Natural killer cell (primary cell): ENCODE results near the gene OTOGL. TPM values are rescaled to one million over a fixed set of nuclear protein-coding genes. Genes with fewer than 3 reads are reported as not detected.

ENCODE experiments used
- ATAC-seq, 3 donors: fragments of 150-1000 bp in 2 of 3; fragments of 200-7000 bp in 1 of 3; cut with Tn5 transposase; 1 replicate in 1 of 3; 2 replicates in 2 of 3; pipeline ENCODE4 v1.10.0; 2021; ENCODE audit warnings: mild to moderate bottlenecking in 2 of 3, moderate library complexity in 2 of 3
- DNase-seq, 2 donors: peaks; one replicate each; pipeline versions ENCODE4 v3.0.0 to v3.0.0-alpha.2; 2013 to 2021; ENCODE audit warnings: mixed read lengths in 1 of 2
- H3K27ac ChIP-seq: one replicate; pipeline ENCODE4 v1.5.1; 2013; ENCODE audit warnings: mild to moderate bottlenecking, low read length
- H3K27me3 ChIP-seq: one replicate; pipeline ENCODE4 v1.6.1; 2013; ENCODE audit warnings: low read length; ENCODE audit not compliant: control insufficient read depth, insufficient read depth
- H3K36me3 ChIP-seq: one replicate; pipeline ENCODE4 v1.6.1; 2013; ENCODE audit warnings: low read length; ENCODE audit not compliant: control insufficient read depth, insufficient read depth
- H3K4me1 ChIP-seq: one replicate; pipeline ENCODE4 v1.6.1; 2013; ENCODE audit warnings: low read length; ENCODE audit not compliant: control insufficient read depth, insufficient read depth
- H3K4me3 ChIP-seq: one replicate; pipeline ENCODE4 v1.5.1; 2013; ENCODE audit warnings: low read length
- H3K9me3 ChIP-seq: one replicate; pipeline ENCODE4 v1.6.1; 2013; ENCODE audit warnings: low read length; ENCODE audit not compliant: control insufficient read depth, insufficient read depth
- H3K27ac Mint-ChIP-seq, 2 donors: one replicate each; pipeline ENCODE4 v1.8.0; 2022; ENCODE audit warnings: mild to moderate bottlenecking in 2 of 2, mixed read lengths in 2 of 2, moderate library complexity in 1 of 2
- H3K27me3 Mint-ChIP-seq, 2 donors: one replicate each; pipeline ENCODE4 v1.8.0; 2022; ENCODE audit warnings: low read depth in 2 of 2, mixed read lengths in 2 of 2
- H3K36me3 Mint-ChIP-seq: one replicate; pipeline ENCODE4 v1.8.0; 2022; ENCODE audit warnings: mixed read lengths
- H3K4me1 Mint-ChIP-seq, 2 donors: one replicate each; pipeline ENCODE4 v1.8.0; 2022; ENCODE audit warnings: mixed read lengths in 2 of 2
- H3K4me3 Mint-ChIP-seq: one replicate; pipeline ENCODE4 v1.8.0; 2022; ENCODE audit warnings: mild to moderate bottlenecking, moderate library complexity, mixed read lengths
- H3K9me3 Mint-ChIP-seq, 2 donors: one replicate each; pipeline ENCODE4 v1.8.0; 2022; ENCODE audit warnings: mixed read lengths in 2 of 2
- CTCF ChIP-seq: fragments of 200-600 bp; IDR thresholded peaks from one replicate; pipeline ENCODE4 v1.8.0; 2022; ENCODE audit warnings: antibody characterized with exemption
- WGBS: methylation state at CpG from one replicate; pipeline ENCODE4 v1.1.7; 2013; ENCODE audit warnings: missing lambda C conversion rate; ENCODE audit not compliant: insufficient coverage; 5-methylcytosine and 5-hydroxymethylcytosine counted together
- intact Hi-C: fragments of 100-400 bp; cut with micrococcal nuclease; formaldehyde crosslinking; loops from one replicate; pipeline ENCODE4 v1.14.2; 2022
- total RNA-seq, 4 donors: library from RNA; stranded (reverse); fragments of 120-200 nt in 1 of 4; gene quantifications; one replicate each; pipeline versions ENCODE4 v1.2.3 to v1.2.4, GENCODE V29; 2013 to 2022

Gene OTOGL
- total RNA-seq, 3 donors from 2014 or later (not counting 1 experiment from before 2014, with no cell fraction given) = not detected

- Histone ChIP-seq H3K27ac (no peak overlapping the region), H3K4me1 (no peaks in the 10 kb centered on the region), H3K9me3 (no peaks in the 10 kb centered on the region), H3K4me3 (no peak overlapping the region), H3K27me3 (no peaks in the 10 kb centered on the region), H3K36me3 (no peaks in the 10 kb centered on the region)
- Mint-ChIP-seq H3K4me1 (no peaks in the 10 kb centered on the region), H3K9me3 (peaks cover 10 to 15% of the 10 kb centered on the region in 2 donors), H3K4me3 (no peak overlapping the region), H3K27me3 (no peaks in the 10 kb centered on the region), H3K27ac (no peak overlapping the region), H3K36me3 (no peaks in the 10 kb centered on the region)
- intact Hi-C loops = no loop called here
- ATAC-seq (no peak), DNase-seq (no peak)
- TF ChIP-seq CTCF = no peak
Observed at GRCh38 chr12:80359703-80360102, 260.4 kb downstream of the OTOGL start.

- Mint-ChIP-seq H3K4me1 (no peaks in the 10 kb centered on the region), H3K27ac (no peak overlapping the region), H3K27me3 (no peaks in the 10 kb centered on the region), H3K36me3 (no peaks in the 10 kb centered on the region), H3K9me3 (peaks cover 10 to 15% of the 10 kb centered on the region in 2 donors), H3K4me3 (no peak overlapping the region)
- H3K27me3 ChIP-seq = no peaks in the 10 kb centered on the region
- DNase-seq (no peak), ATAC-seq (no peak)
- intact Hi-C loops = no loop called here
- WGBS = 93% methylated on average over 2 of the region's 3 CpGs
- H3K4me3 ChIP-seq = no peak overlapping the region
- no peak overlapping the region for H3K27ac ChIP-seq
- no peak for TF ChIP-seq CTCF
- no peaks in the 10 kb centered on the region for H3K9me3 ChIP-seq
- H3K36me3 ChIP-seq = no peaks in the 10 kb centered on the region
- H3K4me1 ChIP-seq = no peaks in the 10 kb centered on the region
Observed at GRCh38 chr12:80364056-80364455, 264.7 kb downstream of the OTOGL start.

- Histone ChIP-seq H3K27ac (no peak overlapping the region), H3K9me3 (no peaks in the 10 kb centered on the region), H3K4me1 (no peaks in the 10 kb centered on the region), H3K4me3 (no peak overlapping the region), H3K36me3 (no peaks in the 10 kb centered on the region), H3K27me3 (no peaks in the 10 kb centered on the region)
- intact Hi-C loops = no loop called here
- 92% methylated on average over 3 of the region's 4 CpGs for WGBS
- ATAC-seq (no peak), DNase-seq (no peak)
- Mint-ChIP-seq H3K4me3 (no peak overlapping the region), H3K4me1 (no peaks in the 10 kb centered on the region), H3K27me3 (no peaks in the 10 kb centered on the region), H3K9me3 (peaks cover 0 to 2% of the 10 kb centered on the region in 2 donors), H3K36me3 (no peaks in the 10 kb centered on the region), H3K27ac (no peak overlapping the region)
- TF ChIP-seq CTCF = no peak
Observed at GRCh38 chr12:80373666-80374065, 274.3 kb downstream of the OTOGL start.

DNA sequence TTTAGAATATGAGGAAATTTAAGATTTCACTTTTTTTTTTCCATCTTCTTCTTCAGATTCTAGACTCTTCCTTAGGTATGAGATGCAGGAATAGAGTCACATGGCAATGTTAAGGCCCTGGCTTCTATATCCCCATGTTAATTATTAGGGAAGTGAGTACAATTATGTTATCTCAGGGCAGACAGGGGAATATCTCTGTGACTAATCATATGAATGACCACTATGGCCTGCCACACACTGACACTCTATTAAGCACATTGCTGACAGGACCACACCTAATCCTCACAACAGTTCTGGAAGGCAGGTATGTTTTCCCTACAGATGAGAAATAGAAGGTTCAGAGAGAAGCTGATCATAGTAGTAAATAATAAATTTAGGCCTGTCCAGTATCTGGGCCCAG is 275.3 kb downstream of the OTOGL start:
- Mint-ChIP-seq H3K4me1 (no peaks in the 10 kb centered on the region), H3K27me3 (no peaks in the 10 kb centered on the region), H3K36me3 (no peaks in the 10 kb centered on the region), H3K27ac (no peak overlapping the region), H3K4me3 (no peak overlapping the region), H3K9me3 (peaks cover 0 to 2% of the 10 kb centered on the region in 2 donors)
- Histone ChIP-seq H3K9me3 (no peaks in the 10 kb centered on the region), H3K4me1 (no peaks in the 10 kb centered on the region), H3K27ac (no peak overlapping the region), H3K36me3 (no peaks in the 10 kb centered on the region), H3K4me3 (no peak overlapping the region), H3K27me3 (no peaks in the 10 kb centered on the region)
- TF ChIP-seq CTCF = no peak
- DNase-seq = no peak
- intact Hi-C loops = no loop called here
- ATAC-seq = no peak
